ENCODE results near the gene CLEC6A.
"Not testable (repeated sequence)": the region's sequence is repeated elsewhere in the genome, so short reads cannot be mapped to it uniquely, and the experiment has no call there.

Gene CLEC6A

DNA sequence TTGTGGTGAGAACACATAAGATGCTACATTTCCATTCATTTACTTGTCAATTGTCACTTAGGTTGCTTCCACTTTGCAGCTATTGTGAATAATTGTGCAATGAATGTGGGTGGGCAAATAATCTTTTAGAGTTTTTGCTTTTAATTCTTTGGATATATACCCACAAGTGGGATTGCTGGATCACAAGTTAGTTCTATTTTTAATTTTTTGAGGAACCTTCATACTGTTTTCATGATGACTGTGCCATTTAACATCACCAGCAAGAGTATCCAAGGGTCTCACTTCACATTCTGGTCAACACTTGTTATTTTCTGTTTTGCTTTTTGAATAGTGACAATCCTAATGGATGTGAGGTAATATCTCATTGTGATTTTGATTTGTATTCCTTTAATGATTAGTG is 10.5 kb downstream of the CLEC6A start:
- H3K27me3 Mint-ChIP-seq, result peaks cover 28 to 33% of the 10 kb centered on the region in 2 donors
- no peak for ATAC-seq (replicated peaks)

GRCh38 chr12:8471090-8471489 is 15.3 kb downstream of the CLEC6A start:
- Mint-ChIP-seq H3K27me3 (peaks cover 48 to 53% of the 10 kb centered on the region in 2 donors), H3K36me3 (ENCODE audit: insufficient read depth) (no peaks in the 10 kb centered on the region)
- ATAC-seq (replicated peaks), result no peak

More for the DNA sequence above, 10.5 kb downstream of the CLEC6A start:
- Mint-ChIP-seq H3K4me1 (ENCODE audit: low read depth in 2 of 2) (no peaks in the 10 kb centered on the region), H3K4me3 (no peak overlapping the region), H3K9me3 (no peaks in the 10 kb centered on the region), H3K36me3 (ENCODE audit: insufficient read depth) (no peaks in the 10 kb centered on the region), H3K27ac (no peak overlapping the region)
- no peak for DNase-seq

DNA sequence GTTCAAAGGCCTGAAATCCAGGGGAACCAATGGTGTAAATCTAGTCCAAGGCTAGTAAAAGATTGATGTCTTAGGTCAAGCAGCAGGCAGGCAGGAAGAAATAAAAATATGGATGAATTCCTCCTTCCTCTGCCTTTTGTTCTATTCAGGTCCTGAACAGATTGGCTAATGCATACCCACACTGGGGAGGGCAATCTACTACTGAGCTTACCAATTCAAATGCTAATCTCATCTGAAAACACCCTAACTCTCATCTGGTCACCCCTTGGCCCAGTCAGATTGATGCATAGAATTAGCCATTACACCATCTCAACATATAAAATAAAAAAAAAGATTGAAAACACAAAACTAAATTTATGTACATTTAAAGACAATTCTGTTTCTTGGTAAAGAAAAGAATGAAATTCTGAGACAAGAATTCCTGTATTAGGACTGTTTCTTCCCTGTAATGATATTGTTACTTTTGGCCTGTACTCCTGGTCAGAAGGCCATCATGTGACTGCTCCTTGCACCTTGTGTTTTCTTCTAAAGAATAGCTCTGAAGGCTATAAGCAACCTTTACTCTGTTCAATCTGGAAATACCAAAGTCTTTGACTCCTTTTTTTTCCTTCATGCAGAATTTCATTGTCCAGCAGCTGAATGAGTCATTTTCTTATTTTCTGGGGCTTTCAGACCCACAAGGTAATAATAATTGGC is 19.9 kb downstream of the CLEC6A start:
- DNase-seq (no peak), ATAC-seq (replicated peaks) (no peak)
- no peaks in the 10 kb centered on the region for H3K9me3 Mint-ChIP-seq
- no peak overlapping the region for H3K4me3 Mint-ChIP-seq
- no peaks in the 10 kb centered on the region for H3K4me1 Mint-ChIP-seq (ENCODE audit: low read depth in 2 of 2)
- no peaks in the 10 kb centered on the region for H3K36me3 Mint-ChIP-seq (ENCODE audit: insufficient read depth)
- H3K27ac Mint-ChIP-seq, result no peak overlapping the region
- H3K27me3 Mint-ChIP-seq, result peaks cover 25 to 45% of the 10 kb centered on the region in 2 donors

More at GRCh38 chr12:8471090-8471489, 15.3 kb downstream of the CLEC6A start:
- no peaks in the 10 kb centered on the region for H3K9me3 Mint-ChIP-seq
- H3K27ac Mint-ChIP-seq, result no peak overlapping the region
- no peaks in the 10 kb centered on the region for H3K4me1 Mint-ChIP-seq (ENCODE audit: low read depth in 2 of 2)
- H3K4me3 Mint-ChIP-seq, result no peak overlapping the region
- no peak for DNase-seq

- no peaks in the 10 kb centered on the region for H3K36me3 Mint-ChIP-seq (ENCODE audit: insufficient read depth)
- DNase-seq (no peak), ATAC-seq (replicated peaks) (no peak)
- no peak overlapping the region for H3K27ac Mint-ChIP-seq
- H3K4me1 Mint-ChIP-seq (ENCODE audit: low read depth in 2 of 2), result peaks cover 4 to 8% of the 10 kb centered on the region in 2 donors
- peaks cover 26 to 36% of the 10 kb centered on the region in 2 donors for H3K27me3 Mint-ChIP-seq
- no peak overlapping the region for H3K4me3 Mint-ChIP-seq
- H3K9me3 Mint-ChIP-seq, result no peaks in the 10 kb centered on the region
Observed at GRCh38 chr12:8482571-8483061, 26.9 kb downstream of the CLEC6A start.

DNA sequence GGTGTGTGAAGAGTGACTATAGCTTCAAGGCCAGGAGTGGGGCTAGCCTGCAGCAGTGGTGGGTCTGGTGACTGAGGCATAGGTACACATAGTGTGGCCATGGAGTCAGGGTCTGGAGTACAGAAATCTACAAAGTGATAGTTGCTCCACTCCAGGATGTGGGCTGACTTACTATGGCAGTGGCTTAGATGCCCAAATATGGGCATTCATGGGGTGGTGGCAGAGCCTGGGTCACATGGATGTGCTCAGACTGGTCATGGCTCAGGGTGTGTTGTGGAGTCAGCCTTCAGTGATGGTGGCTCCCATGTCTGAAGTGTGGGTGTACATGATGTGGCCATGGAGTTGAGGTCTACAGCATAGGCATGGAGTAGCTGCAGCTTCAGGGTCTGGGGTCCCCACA is 27.3 kb downstream of the CLEC6A start:
- no peak overlapping the region for H3K27ac Mint-ChIP-seq
- peaks cover 24 to 32% of the 10 kb centered on the region in 2 donors for H3K27me3 Mint-ChIP-seq
- H3K4me1 Mint-ChIP-seq (ENCODE audit: low read depth in 2 of 2), result peaks cover 4 to 8% of the 10 kb centered on the region in 2 donors
- no peaks in the 10 kb centered on the region for H3K36me3 Mint-ChIP-seq (ENCODE audit: insufficient read depth)
- no peak overlapping the region for H3K4me3 Mint-ChIP-seq
- no peak for DNase-seq
- no peaks in the 10 kb centered on the region for H3K9me3 Mint-ChIP-seq
- ATAC-seq (replicated peaks), result no peak

GRCh38 chr12:8491646-8492530 is 36.1 kb downstream of the CLEC6A start:
- Mint-ChIP-seq H3K4me1 (ENCODE audit: low read depth in 2 of 2) (peaks cover 7 to 13% of the 10 kb centered on the region in 2 donors), H3K36me3 (ENCODE audit: insufficient read depth) (peaks cover 2% of the 10 kb centered on the region), H3K27ac (peak overlapping the region; percentile 64 to 91), H3K9me3 (no peaks in the 10 kb centered on the region), H3K4me3 (no peak overlapping the region), H3K27me3 (no peaks in the 10 kb centered on the region)
- DNase-seq (no peak), ATAC-seq (replicated peaks) (no peak)

GRCh38 chr12:8493084-8493483 is 37.3 kb downstream of the CLEC6A start:
- peak overlapping the region; percentile 64 to 91 for H3K27ac Mint-ChIP-seq
- no peak overlapping the region for H3K4me3 Mint-ChIP-seq
- DNase-seq, result peak; percentile 4 to 23 (median 12)
- peak; percentile 95 for ATAC-seq (replicated peaks)
- H3K9me3 Mint-ChIP-seq, result no peaks in the 10 kb centered on the region
- peaks cover 2% of the 10 kb centered on the region for H3K36me3 Mint-ChIP-seq (ENCODE audit: insufficient read depth)
- H3K27me3 Mint-ChIP-seq, result no peaks in the 10 kb centered on the region
- H3K4me1 Mint-ChIP-seq (ENCODE audit: low read depth in 2 of 2), result peaks cover 7 to 13% of the 10 kb centered on the region in 2 donors

DNA sequence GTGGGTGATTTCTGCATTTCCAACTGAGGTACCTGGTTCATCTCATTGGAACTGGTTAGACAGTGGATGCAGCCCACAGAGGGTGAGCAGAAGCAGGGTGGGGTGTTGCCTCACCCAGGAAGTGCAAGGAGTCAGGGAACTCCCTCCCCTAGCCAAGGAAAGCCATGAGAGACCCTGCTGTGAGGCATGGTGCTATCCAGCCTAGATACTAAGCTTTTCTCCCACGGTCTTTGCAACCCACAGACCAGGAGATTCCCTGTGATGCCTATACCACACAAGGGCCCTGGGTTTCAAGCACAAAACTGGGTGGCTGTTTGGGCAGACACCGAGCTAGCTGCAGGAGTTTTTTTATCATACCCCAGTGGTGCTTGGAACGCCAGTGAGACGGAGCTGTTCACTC is 39.9 kb downstream of the CLEC6A start:
- H3K36me3 Mint-ChIP-seq (ENCODE audit: insufficient read depth); H3K27ac Mint-ChIP-seq; ATAC-seq (replicated peaks); H3K9me3 Mint-ChIP-seq; H3K4me3 Mint-ChIP-seq; DNase-seq: not testable (repeated sequence)
- Mint-ChIP-seq H3K4me1 (ENCODE audit: low read depth in 2 of 2) (peaks cover 7 to 13% of the 10 kb centered on the region in 2 donors), H3K27me3 (peaks cover 8 to 11% of the 10 kb centered on the region in 2 donors)

DNA sequence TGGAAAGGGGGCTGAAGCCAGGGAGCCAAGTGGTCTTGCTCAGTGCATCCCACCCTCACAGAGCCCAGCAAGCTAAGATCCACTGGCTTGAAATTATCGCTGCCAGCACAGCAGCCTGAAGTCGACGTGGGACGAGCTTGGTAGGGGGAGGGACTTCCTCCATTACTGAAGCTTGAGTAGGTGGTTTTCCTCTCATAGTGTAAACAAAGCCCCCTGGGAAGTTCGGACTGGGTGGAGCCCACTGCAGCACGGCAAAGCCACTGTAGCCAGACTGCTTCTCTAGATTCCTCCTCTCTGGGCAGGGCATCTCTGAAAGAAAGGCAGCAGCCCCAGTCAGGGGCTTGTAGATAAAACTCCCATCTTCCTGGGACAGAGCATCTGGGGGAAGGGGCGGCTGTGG is 40.3 kb downstream of the CLEC6A start:
- H3K27me3 Mint-ChIP-seq, result peaks cover 8 to 11% of the 10 kb centered on the region in 2 donors
- H3K4me1 Mint-ChIP-seq (ENCODE audit: low read depth in 2 of 2), result peaks cover 7 to 13% of the 10 kb centered on the region in 2 donors
- not testable (repeated sequence) for ATAC-seq (replicated peaks); H3K9me3 Mint-ChIP-seq; H3K27ac Mint-ChIP-seq; H3K36me3 Mint-ChIP-seq (ENCODE audit: insufficient read depth); DNase-seq; H3K4me3 Mint-ChIP-seq

DNA sequence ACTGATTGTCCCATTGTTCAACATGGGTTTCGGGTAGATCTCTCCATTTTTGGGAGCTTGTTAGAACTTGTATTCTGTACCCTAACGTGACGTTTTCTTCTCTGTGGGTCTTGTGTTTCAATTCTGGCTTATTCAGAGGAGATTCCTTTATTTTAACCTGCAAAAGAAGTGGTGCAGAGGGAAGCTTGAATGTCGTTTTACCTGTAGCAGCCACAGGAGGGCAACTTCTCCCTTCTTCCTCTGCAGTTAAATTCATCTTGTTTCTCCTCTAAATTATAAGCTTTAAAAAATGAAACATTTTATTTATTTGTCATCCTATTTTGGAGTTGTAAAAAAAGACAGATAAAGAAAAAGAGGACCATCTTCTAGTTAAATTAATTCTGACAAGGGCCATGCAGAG is 43.9 kb downstream of the CLEC6A start:
- Mint-ChIP-seq H3K9me3 (no peaks in the 10 kb centered on the region), H3K36me3 (ENCODE audit: insufficient read depth) (no peaks in the 10 kb centered on the region), H3K27me3 (peaks cover 8 to 11% of the 10 kb centered on the region in 2 donors), H3K4me1 (ENCODE audit: low read depth in 2 of 2) (peaks cover 3 to 8% of the 10 kb centered on the region in 2 donors), H3K27ac (no peak overlapping the region), H3K4me3 (no peak overlapping the region)
- DNase-seq (no peak), ATAC-seq (replicated peaks) (no peak)

DNA sequence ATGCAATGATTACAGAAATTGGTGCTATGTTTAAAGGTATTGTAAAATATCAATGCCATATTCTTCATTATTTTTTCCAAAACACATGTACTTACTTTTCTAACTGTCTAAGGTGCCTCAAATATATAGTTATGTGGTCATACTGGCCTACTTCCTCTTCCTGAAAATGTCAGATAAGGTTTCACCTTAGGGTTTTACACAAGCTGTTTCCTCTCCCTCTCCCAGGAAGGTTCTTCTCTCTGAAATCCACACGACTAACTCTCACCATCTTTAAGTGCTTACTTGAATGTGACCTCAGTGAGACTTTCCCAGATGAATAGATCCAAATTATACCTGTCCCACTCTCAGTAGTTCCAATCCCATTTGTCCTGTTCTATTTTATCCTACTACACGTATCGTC is 46.0 kb downstream of the CLEC6A start:
- peaks cover 8 to 11% of the 10 kb centered on the region in 2 donors for H3K27me3 Mint-ChIP-seq
- H3K4me3 Mint-ChIP-seq, result no peak overlapping the region
- H3K4me1 Mint-ChIP-seq (ENCODE audit: low read depth in 2 of 2), result peaks cover 3 to 8% of the 10 kb centered on the region in 2 donors
- ATAC-seq (replicated peaks) (peak; percentile 65), DNase-seq (no peak)
- H3K9me3 Mint-ChIP-seq, result no peaks in the 10 kb centered on the region
- H3K27ac Mint-ChIP-seq, result no peak overlapping the region
- no peaks in the 10 kb centered on the region for H3K36me3 Mint-ChIP-seq (ENCODE audit: insufficient read depth)

GRCh38 chr12:8504351-8504750 is 48.6 kb downstream of the CLEC6A start:
- Mint-ChIP-seq H3K4me1 (ENCODE audit: low read depth in 2 of 2) (peaks cover 5 to 8% of the 10 kb centered on the region in 2 donors), H3K36me3 (ENCODE audit: insufficient read depth) (no peaks in the 10 kb centered on the region), H3K9me3 (no peaks in the 10 kb centered on the region), H3K27ac (no peak overlapping the region), H3K27me3 (peaks cover 15 to 28% of the 10 kb centered on the region in 2 donors), H3K4me3 (no peak overlapping the region)
- DNase-seq (no peak), ATAC-seq (replicated peaks) (no peak)

GRCh38 chr12:8507596-8507995 is 51.8 kb downstream of the CLEC6A start:
- ATAC-seq (replicated peaks) (no peak), DNase-seq (no peak)
- Mint-ChIP-seq H3K27me3 (peaks cover 28 to 38% of the 10 kb centered on the region in 2 donors), H3K4me3 (no peak overlapping the region), H3K4me1 (ENCODE audit: low read depth in 2 of 2) (peaks cover 0 to 2% of the 10 kb centered on the region in 2 donors), H3K36me3 (ENCODE audit: insufficient read depth) (no peaks in the 10 kb centered on the region), H3K27ac (no peak overlapping the region), H3K9me3 (no peaks in the 10 kb centered on the region)

All from effector memory CD8-positive, alpha-beta T cell (primary cell).